Mammary epithelial cell (primary cell): ENCODE measurements around the gene NT5E.

Source experiments
- CTCF ChIP-seq, 2 donors: IDR thresholded peaks in 1 of 2; conservative IDR thresholded peaks in 1 of 2; 2 replicates each; pipeline ENCODE4 v1.5.1; 2011 to 2012; ENCODE audit warnings: inconsistent platforms in 2 of 2, low read length in 2 of 2, mild to moderate bottlenecking in 2 of 2, control low read depth in 1 of 2, low read depth in 1 of 2; ENCODE audit not compliant: insufficient read depth in 1 of 2; ENCODE audit errors: extremely low read depth in 1 of 2
- EZH2 ChIP-seq: IDR thresholded peaks from 2 replicates; pipeline ENCODE4 v1.6.1; 2012; ENCODE audit warnings: low read length, inconsistent platforms, borderline replicate concordance

GRCh38 chr6:85483846-85484245 lies 34.0 kb downstream of the NT5E start:
- TF ChIP-seq CTCF (conservative IDR thresholded peaks at IDR 0.05 in 1 of 2, IDR thresholded peaks at IDR 0.05 in 1 of 2; ENCODE audit: extremely low read depth in 1 of 2, insufficient read depth in 1 of 2, low read depth in 1 of 2, low read length in 2 of 2) (no peak), EZH2 (no peak)
